H1 (cell line): Measurements from ENCODE around the gene KPNA1. TPM values are rescaled to one million over a fixed set of nuclear protein-coding genes. Genes with fewer than 3 reads are reported as not detected.
"Not testable (repeated sequence)": the region's sequence is repeated elsewhere in the genome, so short reads cannot be mapped to it uniquely, and the experiment has no call there.

Experiments
- CTCF ChIA-PET: fragments of 300-600 bp; sonication (Branson Sonifier 250); formaldehyde crosslinking; loops from one replicate; lab custom pipeline; 2021; ENCODE audit not compliant: partially characterized antibody; lab: Charles Lee
- POLR2A ChIA-PET: fragments of 300-600 bp; sonication (Branson Sonifier 250); formaldehyde crosslinking; loops from one replicate; lab custom pipeline; 2021; ENCODE audit warnings: inconsistent platforms; ENCODE audit not compliant: partially characterized antibody; lab: Charles Lee
- DNase-seq, 2 experiments: peaks; one replicate each; pipeline versions ENCODE4 v3.0.0 to v3.0.0-alpha.2; 2010 to 2022; ENCODE audit warnings: low spot score in 2 of 2, low read depth in 1 of 2, mixed read lengths in 1 of 2
- FAIRE-seq: peaks from 2 replicates; lab custom pipeline; 2011; peaks lifted over from hg19 to GRCh38; lab: Jason Lieb, UNC
- H2AFZ ChIP-seq: 2 replicates; pipeline ENCODE4 v1.8.1; 2012; ENCODE audit warnings: low read length, inconsistent platforms
- H2AK5ac ChIP-seq: 2 replicates; pipeline ENCODE4 v1.6.1; 2013; ENCODE audit warnings: low read depth, low read length
- H2BK120ac ChIP-seq: replicated peaks from 2 replicates; pipeline ENCODE3; 2013; ENCODE audit warnings: low read depth, low read length, inconsistent platforms
- H2BK12ac ChIP-seq: 2 replicates; pipeline ENCODE4 v1.6.1; 2013; ENCODE audit warnings: low read depth, low read length
- H2BK15ac ChIP-seq: 2 replicates; pipeline ENCODE4 v1.6.1; 2013; ENCODE audit warnings: low read length
- H2BK20ac ChIP-seq: 2 replicates; pipeline ENCODE4 v1.6.1; 2013; ENCODE audit warnings: low read length
- H2BK5ac ChIP-seq: 2 replicates; pipeline ENCODE4 v1.6.1; 2013; ENCODE audit warnings: low read depth, low read length
- H3K14ac ChIP-seq: 2 replicates; pipeline ENCODE4 v1.6.1; 2013; ENCODE audit warnings: inconsistent platforms; ENCODE audit not compliant: insufficient read length
- H3K18ac ChIP-seq: 2 replicates; pipeline ENCODE4 v1.6.1; 2013; ENCODE audit warnings: low read length; ENCODE audit errors: extremely low read depth
- H3K23ac ChIP-seq: 2 replicates; pipeline ENCODE4 v1.6.1; 2013; ENCODE audit warnings: inconsistent platforms; ENCODE audit not compliant: insufficient read length
- H3K23me2 ChIP-seq: 2 replicates; pipeline ENCODE4 v1.6.1; 2013; ENCODE audit warnings: low read depth, low read length
- H3K27ac ChIP-seq: 2 replicates; pipeline ENCODE4 v1.6.1; 2011; ENCODE audit warnings: low read depth, low read length, inconsistent platforms
- H3K27me3 ChIP-seq, 4 experiments: replicated peaks in 1 of 4; 1 replicate in 1 of 4; 2 replicates in 3 of 4; pipeline versions ENCODE4 v1.6.1 to v1.8.1; 2011 to 2013; ENCODE audit warnings: low read length in 3 of 4, mild to moderate bottlenecking in 3 of 4, inconsistent platforms in 2 of 4, mixed read lengths in 2 of 4, moderate library complexity in 1 of 4; ENCODE audit not compliant: control insufficient read depth in 3 of 4, insufficient read depth in 3 of 4; ENCODE audit errors: extremely low read depth in 1 of 4
- H3K36me3 ChIP-seq, 4 experiments: 2 replicates each; pipeline versions ENCODE4 v1.6.1 to v1.8.1; 2011 to 2013; ENCODE audit warnings: mild to moderate bottlenecking in 4 of 4, low read length in 3 of 4, moderate library complexity in 2 of 4, control low read depth in 1 of 4, inconsistent platforms in 1 of 4; ENCODE audit not compliant: insufficient read depth in 4 of 4, control insufficient read depth in 2 of 4
- H3K4ac ChIP-seq: replicated peaks from 2 replicates; pipeline ENCODE3; 2013; ENCODE audit warnings: low read length, low read depth, mixed read lengths, inconsistent platforms; ENCODE audit not compliant: insufficient read length
- H3K4me1 ChIP-seq, 4 experiments: replicated peaks in 1 of 4; 1 replicate in 1 of 4; 2 replicates in 3 of 4; pipeline versions ENCODE4 v1.6.1 to v1.8.1; 2011 to 2013; ENCODE audit warnings: low read length in 3 of 4, inconsistent platforms in 2 of 4, mixed read lengths in 1 of 4; ENCODE audit not compliant: insufficient read depth in 4 of 4, control insufficient read depth in 3 of 4
- H3K4me2 ChIP-seq, 2 experiments: 2 replicates each; pipeline versions ENCODE4 v1.6.1 to v1.8.1; 2011 to 2013; ENCODE audit warnings: low read depth in 2 of 2, low read length in 2 of 2, control low read depth in 1 of 2, inconsistent platforms in 1 of 2, mild to moderate bottlenecking in 1 of 2; ENCODE audit not compliant: insufficient read depth in 1 of 2
- H3K4me3 ChIP-seq, 4 experiments: fragments of 200-600, 300-600 bp in 1 of 4; sonication (generic), shearing (Covaris generic), sonication (Bioruptor Twin) in 1 of 4; 2 replicates each; pipeline versions ENCODE4 v1.5.1 to v1.8.1; 2011 to 2016; ENCODE audit warnings: low read length in 4 of 4, low read depth in 3 of 4, control low read depth in 2 of 4, inconsistent platforms in 2 of 4, mild to moderate bottlenecking in 2 of 4, mixed read lengths in 1 of 4, moderate library complexity in 1 of 4; ENCODE audit not compliant: insufficient read depth in 2 of 4; ENCODE audit errors: extremely low read depth in 1 of 4
- H3K56ac ChIP-seq: replicated peaks from 2 replicates; pipeline ENCODE3; 2013; ENCODE audit warnings: low read depth, mild to moderate bottlenecking, mixed read lengths, low read length, inconsistent platforms; ENCODE audit not compliant: insufficient read length
- H3K79me1 ChIP-seq: 2 replicates; pipeline ENCODE4 v1.6.1; 2013; ENCODE audit warnings: low read depth, low read length, control low read depth
- H3K79me2 ChIP-seq, 2 experiments: 2 replicates each; pipeline versions ENCODE4 v1.6.1 to v1.8.1; 2012 to 2013; ENCODE audit warnings: low read length in 2 of 2, mild to moderate bottlenecking in 2 of 2, inconsistent platforms in 1 of 2; ENCODE audit not compliant: insufficient read depth in 2 of 2, control insufficient read depth in 1 of 2
- H3K9ac ChIP-seq, 4 experiments: replicated peaks in 1 of 4; 1 replicate in 1 of 4; 2 replicates in 3 of 4; pipeline versions ENCODE4 v1.6.1 to v1.8.1; 2011 to 2013; ENCODE audit warnings: low read depth in 3 of 4, low read length in 3 of 4, control low read depth in 2 of 4, mild to moderate bottlenecking in 2 of 4, moderate library complexity in 2 of 4, inconsistent platforms in 1 of 4; ENCODE audit errors: extremely low read depth in 1 of 4
- H3K9me3 ChIP-seq, 2 experiments: 2 replicates each; pipeline versions ENCODE4 v1.6.1 to v1.8.1; 2012 to 2013; ENCODE audit warnings: mild to moderate bottlenecking in 2 of 2, moderate library complexity in 2 of 2, control low read depth in 1 of 2, inconsistent platforms in 1 of 2, low read depth in 1 of 2, low read length in 1 of 2, mixed read lengths in 1 of 2; ENCODE audit not compliant: insufficient read depth in 2 of 2
- H4K20me1 ChIP-seq, 2 experiments: replicated peaks in 1 of 2; 2 replicates each; pipeline versions ENCODE3 to v1.8.1; 2011 to 2013; ENCODE audit warnings: inconsistent platforms in 2 of 2, low read length in 2 of 2, mild to moderate bottlenecking in 1 of 2; ENCODE audit not compliant: insufficient read depth in 2 of 2, control insufficient read depth in 1 of 2
- H4K5ac ChIP-seq: 2 replicates; pipeline ENCODE4 v1.6.1; 2013; ENCODE audit warnings: low read length, low read depth, mixed read lengths, inconsistent platforms; ENCODE audit not compliant: insufficient read length
- H4K8ac ChIP-seq: 2 replicates; pipeline ENCODE4 v1.8.0; 2013; ENCODE audit warnings: mild to moderate bottlenecking, moderate library complexity, low read length, inconsistent platforms; ENCODE audit not compliant: insufficient read depth; ENCODE audit errors: extremely low read depth
- H4K91ac ChIP-seq: replicated peaks from 2 replicates; pipeline ENCODE3; 2013; ENCODE audit warnings: low read length, mixed read lengths, inconsistent platforms; ENCODE audit not compliant: insufficient read length
- EP300 ChIP-seq, 2 experiments: IDR thresholded peaks; 1 replicate in 1 of 2; 2 replicates in 1 of 2; pipeline ENCODE4 v1.6.1; 2011 to 2012; ENCODE audit warnings: low read depth in 2 of 2, low read length in 2 of 2, mild to moderate bottlenecking in 2 of 2, borderline replicate concordance in 1 of 2, inconsistent platforms in 1 of 2, moderate library complexity in 1 of 2
- SP1 ChIP-seq: IDR thresholded peaks from 2 replicates; pipeline ENCODE4 v1.6.1; 2011; ENCODE audit warnings: low read depth, low read length
- YY1 ChIP-seq: IDR thresholded peaks from 2 replicates; pipeline ENCODE4 v1.6.1; 2011; ENCODE audit warnings: low read depth, mild to moderate bottlenecking, low read length
- WGBS, 2 experiments: shearing (Covaris generic) in 1 of 2; methylation state at CpG; one replicate each; pipeline versions ENCODE4 v1.1.6 to v1.1.7; 2013 to 2015; ENCODE audit warnings: low lambda C conversion rate in 2 of 2, mixed read lengths in 2 of 2, inconsistent platforms in 1 of 2, low coverage in 1 of 2, missing lambda C conversion rate in 1 of 2; ENCODE audit not compliant: insufficient replicate concordance in 2 of 2, insufficient coverage in 1 of 2, insufficient read length in 1 of 2; ENCODE audit errors: extremely low coverage in 1 of 2, missing lambda C conversion rate in 1 of 2; 5-methylcytosine and 5-hydroxymethylcytosine counted together
- polyA plus RNA-seq, 7 experiments: library from polyadenylated mRNA; depleted of rRNA in 3 of 7; stranded (reverse) in 5 of 7; unstranded in 2 of 7; fragments of >200 nt in 5 of 7; fragments of 200-250 nt in 2 of 7; gene quantifications; 1 replicate in 5 of 7; 2 replicates in 1 of 7; 4 replicates in 1 of 7; pipeline versions ENCODE4 v1.2.1 to v1.2.3, GENCODE V29; 2011 to 2013; ENCODE audit warnings: missing spikeins in 2 of 7, mixed read lengths in 2 of 7
- total RNA-seq: library from RNA; stranded (reverse); fragmentation: NEBNext Ultra II Directional; extraction: Animal tissue kit (Norgen Biotek cat#: 25700); gene quantifications from 2 replicates; pipeline ENCODE4 v1.2.1, GENCODE V29; 2021

KPNA1 gene
- total and polyA plus RNA-seq, 2 of the 8 experiments (the other 6 are each of a cell fraction or from before 2014, with no cell fraction given), result 14.8 to 63.0 TPM

GRCh38 chr3:122443762-122444490 lies 70.8 kb downstream of the KPNA1 start:
- POLR2A ChIA-PET, result interaction anchor here (1.4 to 1.6 kb wide), 2 partner anchors 28 to 61 kb away, joined by 3 to 6 read pairs; partner anchors contain the start of genes MIX23 and WDR5B
- H2BK15ac ChIP-seq, FAIRE-seq, H3K4ac ChIP-seq, H4K91ac ChIP-seq, H2AK5ac ChIP-seq, H4K8ac ChIP-seq, H3K9ac ChIP-seq, H2BK5ac ChIP-seq, CTCF ChIA-PET, H3K79me2 ChIP-seq, H3K79me1 ChIP-seq, H2BK12ac ChIP-seq, H3K4me1 ChIP-seq, H2BK20ac ChIP-seq, H3K56ac ChIP-seq, H4K5ac ChIP-seq, H3K23me2 ChIP-seq, H4K20me1 ChIP-seq, H3K23ac ChIP-seq, H2AFZ ChIP-seq, H3K14ac ChIP-seq, H2BK120ac ChIP-seq, H3K27me3 ChIP-seq, H3K18ac ChIP-seq, H3K9me3 ChIP-seq: not testable (repeated sequence)
- WGBS, 2 experiments, result 74% methylated on average over 11 of the region's 11 CpGs; no CpG with 5 or more reads in 1 of the 2 experiments
- peak overlapping the region; percentile 51; the same call in 1 of the 2 replicates for H3K27ac ChIP-seq
- DNase-seq, result peak in 1 of 2 experiments; percentile 25
- peak; percentile 83 for TF ChIP-seq YY1
- TF ChIP-seq SP1, result peak; percentile 68
- peak in 1 of 2 experiments; percentile 59; a peak in 1 of 3 replicates for TF ChIP-seq EP300 (IDR thresholded peaks at IDR 0.05; ENCODE audit: borderline replicate concordance in 1 of 2, low read depth in 2 of 2, low read length in 2 of 2)
- peak overlapping the region; percentile 1 to 65; a peak in 3 of 4 replicates for H3K4me2 ChIP-seq
- H3K4me3 ChIP-seq, result peak overlapping the region in 1 of 4 experiments; percentile 37; a peak in 2 of 8 replicates
- peaks cover 0 to 30% (median 14%) of the 10 kb centered on the region in 4 experiments; a peak in 4 of 8 replicates for H3K36me3 ChIP-seq
